GM23338 (cell line): Measurements from ENCODE around the gene ZSCAN30. TPM values are rescaled to one million over a fixed set of nuclear protein-coding genes. Genes with fewer than 3 reads are reported as not detected.

Experiments
- ATAC-seq: fragments of 200-7000 bp; cut with Tn5 transposase; 3 replicates; pipeline ENCODE4 v1.9.1; 2020
- DNase-seq: peaks from one replicate; pipeline ENCODE4 v3.0.0-alpha.2; 2015; ENCODE audit warnings: low spot score
- H2AFZ ChIP-seq: fragments of 200-600 bp; sonication (generic); 2 replicates; pipeline ENCODE4 v1.8.0; 2016; ENCODE audit warnings: antibody characterized with exemption, mild to moderate bottlenecking, moderate library complexity
- H3F3A ChIP-seq: fragments of 200-600 bp; sonication (generic); replicated peaks from 2 replicates; pipeline ENCODE4 v1.8.0; 2017; ENCODE audit warnings: antibody characterized with exemption, mixed run types, low read depth
- H3K27ac ChIP-seq: fragments of 200-600 bp; sonication (generic); 2 replicates; pipeline ENCODE4 v1.6.1; 2016; ENCODE audit warnings: low read depth
- H3K27me3 ChIP-seq: fragments of 200-600 bp; sonication (generic); 2 replicates; pipeline ENCODE4 v1.8.0; 2016; ENCODE audit warnings: mild to moderate bottlenecking, mixed run types, moderate library complexity; ENCODE audit not compliant: insufficient read depth
- H3K36me3 ChIP-seq: fragments of 200-600 bp; sonication (generic); 2 replicates; pipeline ENCODE4 v1.8.0; 2016; ENCODE audit warnings: mild to moderate bottlenecking; ENCODE audit not compliant: insufficient read depth
- H3K4me1 ChIP-seq: fragments of 200-600 bp; sonication (generic); 2 replicates; pipeline ENCODE4 v1.8.0; 2016; ENCODE audit warnings: mild to moderate bottlenecking, moderate library complexity; ENCODE audit not compliant: insufficient read depth
- H3K4me2 ChIP-seq: fragments of 200-600 bp; sonication (generic); 2 replicates; pipeline ENCODE4 v1.7.1; 2017; ENCODE audit warnings: mixed run types
- H3K4me3 ChIP-seq: fragments of 200-600 bp; sonication (generic); 2 replicates; pipeline ENCODE4 v1.6.1; 2016; ENCODE audit warnings: mixed run types
- H3K79me2 ChIP-seq: fragments of 200-600 bp; sonication (generic); replicated peaks from 2 replicates; pipeline ENCODE4 v1.8.0; 2017; ENCODE audit warnings: mild to moderate bottlenecking; ENCODE audit not compliant: insufficient read depth
- H3K9me2 ChIP-seq: fragments of 200-600 bp; sonication (generic); 2 replicates; pipeline ENCODE4 v1.8.0; 2017; ENCODE audit not compliant: insufficient read depth
- H4K20me1 ChIP-seq: fragments of 200-600 bp; sonication (generic); replicated peaks from 2 replicates; pipeline ENCODE4 v1.8.0; 2017; ENCODE audit warnings: mild to moderate bottlenecking; ENCODE audit not compliant: insufficient read depth
- H3K27ac Mint-ChIP-seq: 2 replicates; pipeline ENCODE4 v1.8.0; 2020; ENCODE audit warnings: inconsistent platforms, mild to moderate bottlenecking, moderate library complexity, mixed read lengths
- H3K27me3 Mint-ChIP-seq: 3 replicates; pipeline ENCODE4 v1.8.0; 2022; ENCODE audit warnings: low read depth, mild to moderate bottlenecking, moderate library complexity, mixed read lengths, inconsistent platforms; ENCODE audit not compliant: insufficient read depth, poor library complexity
- H3K36me3 Mint-ChIP-seq: 3 replicates; pipeline ENCODE4 v1.8.0; 2021; ENCODE audit warnings: low read depth, mild to moderate bottlenecking, inconsistent platforms, moderate library complexity, mixed read lengths
- H3K4me1 Mint-ChIP-seq: 3 replicates; pipeline ENCODE4 v1.8.0; 2020; ENCODE audit warnings: mild to moderate bottlenecking, inconsistent platforms, mixed read lengths
- H3K4me3 Mint-ChIP-seq: 3 replicates; pipeline ENCODE4 v1.8.0; 2021; ENCODE audit warnings: moderate library complexity, mild to moderate bottlenecking, inconsistent platforms, mixed read lengths
- H3K9me3 Mint-ChIP-seq: 3 replicates; pipeline ENCODE4 v1.8.0; 2020; ENCODE audit warnings: moderate library complexity, mild to moderate bottlenecking, inconsistent platforms, mixed read lengths
- ETS1 ChIP-seq: IDR thresholded peaks from 2 replicates; pipeline ENCODE4 v1.6.1; 2016; ENCODE audit warnings: antibody characterized with exemption
- EZH2 ChIP-seq: fragments of 200-600 bp; sonication (generic); IDR thresholded peaks from one replicate; pipeline ENCODE4 v1.8.0; 2017; ENCODE audit warnings: antibody characterized with exemption, mild to moderate bottlenecking, low read depth; ENCODE audit not compliant: unreplicated experiment
- EZH2phosphoT487 ChIP-seq: fragments of 200-600 bp; sonication (generic); IDR thresholded peaks from one replicate; pipeline ENCODE4 v1.8.1; 2018; ENCODE audit warnings: antibody characterized with exemption; ENCODE audit not compliant: unreplicated experiment
- JUNB ChIP-seq: IDR thresholded peaks from one replicate; pipeline ENCODE4 v1.6.1; 2016; ENCODE audit warnings: antibody characterized with exemption; ENCODE audit not compliant: unreplicated experiment
- NANOG ChIP-seq: IDR thresholded peaks from 2 replicates; pipeline ENCODE4 v1.6.1; 2016; ENCODE audit warnings: antibody characterized with exemption, borderline replicate concordance
- STAT1 ChIP-seq: IDR thresholded peaks from one replicate; pipeline ENCODE4 v1.6.1; 2016; ENCODE audit warnings: antibody characterized with exemption; ENCODE audit not compliant: unreplicated experiment
- ZNF114 ChIP-seq: fragments of 250-450 bp; sonication (Bioruptor Pico); IDR thresholded peaks from 2 replicates; pipeline ENCODE4 v1.5.0; 2020; ENCODE audit warnings: mild to moderate bottlenecking, moderate library complexity
- ZNF331 ChIP-seq: fragments of 250-450 bp; sonication (Bioruptor Pico); IDR thresholded peaks from 2 replicates; pipeline ENCODE4 v1.5.0; 2020; ENCODE audit warnings: low read depth, mild to moderate bottlenecking, moderate library complexity
- ZNF462 ChIP-seq: fragments of 250-450 bp; sonication (Bioruptor Pico); IDR thresholded peaks from 2 replicates; pipeline ENCODE4 v1.5.0; 2020; ENCODE audit warnings: mild to moderate bottlenecking, moderate library complexity
- polyA plus RNA-seq: library from polyadenylated mRNA; unstranded; fragments of >200 nt; fragmentation: Nextera tagmentation; extraction: Ambion mirVana; gene quantifications from 2 replicates; pipeline ENCODE4 v1.2.1, GENCODE V29; 2016
- total RNA-seq: library from RNA; depleted of rRNA; stranded (reverse); fragments of >200 nt; shearing (Covaris generic); gene quantifications from 2 replicates; pipeline ENCODE4 v1.2.3, GENCODE V29; 2014

The ZSCAN30 gene
- total and polyA plus RNA-seq, 2 experiments from 2014 or later, result 12.3 to 21.8 TPM

GRCh38 chr18:35227254-35227653, 62.8 kb downstream of the ZSCAN30 start (continued):
- TF ChIP-seq ZNF462 (CRISPR knock-in tag) (no peak), STAT1 (no peak), ZNF331 (CRISPR knock-in tag) (no peak), ZNF114 (no peak), EZH2phosphoT487 (no peak)

GRCh38 chr18:35223797-35224196, 66.2 kb downstream of the ZSCAN30 start:
- no peak for TF ChIP-seq ZNF331 (CRISPR knock-in tag)
- TF ChIP-seq NANOG, result no peak
- TF ChIP-seq JUNB, result no peak
- TF ChIP-seq STAT1, result no peak
- no peak for TF ChIP-seq ZNF462 (CRISPR knock-in tag)
- TF ChIP-seq ETS1, result no peak
- TF ChIP-seq EZH2, result no peak
- Histone ChIP-seq H3K4me3 (no peak overlapping the region), H3K4me2 (no peak overlapping the region), H3F3A (no peaks in the 10 kb centered on the region), H3K4me1 (no peaks in the 10 kb centered on the region; the same call in 1 of the 2 replicates), H3K27me3 (no peaks in the 10 kb centered on the region), H2AFZ (no peak overlapping the region), H3K27ac (no peak overlapping the region), H3K36me3 (no peaks in the 10 kb centered on the region), H3K79me2 (no peaks in the 10 kb centered on the region), H4K20me1 (no peaks in the 10 kb centered on the region), H3K9me2 (no peaks in the 10 kb centered on the region)
- H3K27ac Mint-ChIP-seq, result no peak overlapping the region
- no peaks in the 10 kb centered on the region for H3K36me3 Mint-ChIP-seq
- ATAC-seq, result no peak
- H3K27me3 Mint-ChIP-seq, result no peaks in the 10 kb centered on the region
- no peaks in the 10 kb centered on the region for H3K9me3 Mint-ChIP-seq
- H3K4me1 Mint-ChIP-seq, result no peaks in the 10 kb centered on the region
- H3K4me3 Mint-ChIP-seq, result no peak overlapping the region
- DNase-seq, result no peak
